ENCODE measurements around the gene PTX4.

PTX4 gene

DNA sequence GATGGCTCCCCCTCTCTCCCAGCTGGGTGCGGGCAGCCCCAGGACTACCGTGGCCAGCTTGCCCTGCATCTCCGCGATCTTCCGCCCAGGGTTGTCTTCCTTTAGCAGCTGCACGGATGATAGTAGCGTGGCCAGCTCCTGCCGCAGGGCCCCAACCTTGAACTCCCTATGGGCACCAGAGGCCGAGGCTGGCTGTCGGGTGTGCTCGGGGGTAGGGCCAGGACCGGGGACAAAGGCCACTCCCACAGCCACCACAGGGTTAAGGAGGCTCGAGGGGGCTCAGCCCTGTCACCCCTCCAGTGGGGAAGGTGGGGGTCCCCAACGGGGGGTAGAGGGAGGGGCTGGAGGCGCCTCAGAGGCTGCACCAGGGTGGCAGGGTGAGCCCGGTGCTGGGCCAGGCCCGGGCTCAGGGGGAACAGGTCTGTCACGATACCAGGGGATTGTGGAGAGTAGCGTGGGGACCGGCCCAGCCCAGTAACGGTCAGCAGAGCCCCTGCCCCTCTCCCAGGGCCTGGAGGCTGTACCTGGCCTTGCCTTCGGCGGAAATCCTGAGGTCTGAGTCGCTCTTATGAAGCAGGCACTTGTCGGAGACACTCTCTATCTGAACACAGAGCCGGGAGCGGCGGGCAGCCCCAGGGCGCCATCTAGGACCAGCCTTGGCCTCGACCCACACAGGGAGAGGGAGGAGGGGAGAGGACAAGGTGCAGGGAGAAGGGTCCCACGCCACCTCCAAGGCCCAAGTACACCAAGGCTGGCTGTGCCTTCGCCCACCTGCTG lies 52.6 kb downstream of the PTX4 start:
- TF ChIP-seq, protein P1, sequence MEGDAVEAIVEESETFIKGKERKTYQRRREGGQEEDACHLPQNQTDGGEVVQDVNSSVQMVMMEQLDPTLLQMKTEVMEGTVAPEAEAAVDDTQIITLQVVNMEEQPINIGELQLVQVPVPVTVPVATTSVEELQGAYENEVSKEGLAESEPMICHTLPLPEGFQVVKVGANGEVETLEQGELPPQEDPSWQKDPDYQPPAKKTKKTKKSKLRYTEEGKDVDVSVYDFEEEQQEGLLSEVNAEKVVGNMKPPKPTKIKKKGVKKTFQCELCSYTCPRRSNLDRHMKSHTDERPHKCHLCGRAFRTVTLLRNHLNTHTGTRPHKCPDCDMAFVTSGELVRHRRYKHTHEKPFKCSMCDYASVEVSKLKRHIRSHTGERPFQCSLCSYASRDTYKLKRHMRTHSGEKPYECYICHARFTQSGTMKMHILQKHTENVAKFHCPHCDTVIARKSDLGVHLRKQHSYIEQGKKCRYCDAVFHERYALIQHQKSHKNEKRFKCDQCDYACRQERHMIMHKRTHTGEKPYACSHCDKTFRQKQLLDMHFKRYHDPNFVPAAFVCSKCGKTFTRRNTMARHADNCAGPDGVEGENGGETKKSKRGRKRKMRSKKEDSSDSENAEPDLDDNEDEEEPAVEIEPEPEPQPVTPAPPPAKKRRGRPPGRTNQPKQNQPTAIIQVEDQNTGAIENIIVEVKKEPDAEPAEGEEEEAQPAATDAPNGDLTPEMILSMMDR (IDR thresholded peaks at IDR 0.05; ENCODE audit: low read length, missing control alignments), result no peak
- no peak for DNase-seq (ENCODE audit: low read depth)
- H3K4me3 ChIP-seq (replicated peaks; ENCODE audit: low read depth, low read length), result no peak overlapping the region
